GM19025 (cell line): ENCODE data around the gene DNAJA1.
"Not testable (repeated sequence)": the region's sequence is repeated elsewhere in the genome, so short reads cannot be mapped to it uniquely, and the experiment has no call there.

Source experiments
- ATAC-seq: cut with Tn5 transposase; IDR thresholded peaks from one replicate; pipeline ENCODE4 v1.9.1; 2021; ENCODE audit warnings: mild to moderate bottlenecking, low read depth, moderate library complexity; ENCODE audit not compliant: unreplicated experiment

The DNAJA1 gene

GRCh38 chr9:33024966-33025571, at the start of gene DNAJA1:
DNAJA1 (plus strand) TSS chr9:33025273; CDS start chr9:33026485, 1,212 bp downstream.
- ATAC-seq = peak; percentile 84

- no peak for ATAC-seq
Measured at GRCh38 chr9:32978051-32978450, 47.0 kb upstream of the DNAJA1 start.

- ATAC-seq = no peak
Measured at GRCh38 chr9:32986971-32987370, 38.1 kb upstream of the DNAJA1 start.

- no peak for ATAC-seq
Measured at GRCh38 chr9:32989660-32990059, 35.4 kb upstream of the DNAJA1 start.

GRCh38 chr9:32991897-32992594, 33.0 kb upstream of the DNAJA1 start:
- no peak for ATAC-seq

- ATAC-seq = no peak
Measured at GRCh38 chr9:32992595-32993238, 32.4 kb upstream of the DNAJA1 start.

- not testable (repeated sequence) for ATAC-seq
Measured at GRCh38 chr9:33000682-33001055, 24.4 kb upstream of the DNAJA1 start.

GRCh38 chr9:33005335-33005734, 19.7 kb upstream of the DNAJA1 start:
- ATAC-seq = not testable (repeated sequence)

- ATAC-seq = no peak
Measured at GRCh38 chr9:33007755-33008154, 17.3 kb upstream of the DNAJA1 start.

- no peak for ATAC-seq
Measured at GRCh38 chr9:33011831-33012230, 13.2 kb upstream of the DNAJA1 start.

GRCh38 chr9:33012328-33013069, 12.6 kb upstream of the DNAJA1 start:
- no peak for ATAC-seq

GRCh38 chr9:33013962-33014664, 11.0 kb upstream of the DNAJA1 start:
- ATAC-seq = no peak

GRCh38 chr9:33014665-33015014, 10.4 kb upstream of the DNAJA1 start:
- no peak for ATAC-seq

- peak; percentile 64 for ATAC-seq
Measured at GRCh38 chr9:33017283-33018041, 7.6 kb upstream of the DNAJA1 start.

- ATAC-seq = no peak
Measured at GRCh38 chr9:33019797-33020196, 5.3 kb upstream of the DNAJA1 start.

- ATAC-seq = no peak
Measured at GRCh38 chr9:33022303-33022702, 2.8 kb upstream of the DNAJA1 start.

- no peak for ATAC-seq
Measured at GRCh38 chr9:33022755-33023154, 2.3 kb upstream of the DNAJA1 start.

GRCh38 chr9:33023661-33024060, 1.4 kb upstream of the DNAJA1 start:
- ATAC-seq = no peak

- ATAC-seq = no peak
Measured at GRCh38 chr9:33024126-33024965, 727 bp upstream of the DNAJA1 start.
